NCI-H2107 (cell line): ENCODE results near the gene TRABD2A.
"Not testable (repeated sequence)": the region's sequence is repeated elsewhere in the genome, so short reads cannot be mapped to it uniquely, and the experiment has no call there.

ENCODE experiments used
- DNase-seq: peaks from one replicate; lab custom pipeline; 2025; lab: John Stamatoyannopoulos, UW

The TRABD2A gene

GRCh38 chr2:84880645-84881521 lies at the start of gene TRABD2A:
Gene TRABD2A, minus strand, starts transcription at chr2:84881084. Its CDS starts 45 bp downstream, at chr2:84881039.
- DNase-seq, result no peak

- DNase-seq, result no peak
Measured at GRCh38 chr2:84927275-84927627, 46.4 kb upstream of the TRABD2A start.

GRCh38 chr2:84925724-84926376 lies 45.0 kb upstream of the TRABD2A start:
- DNase-seq, result peak; percentile 87

- DNase-seq, result no peak
Measured at GRCh38 chr2:84925336-84925723, 44.4 kb upstream of the TRABD2A start.

- no peak for DNase-seq
Measured at GRCh38 chr2:84924173-84925106, 43.6 kb upstream of the TRABD2A start.

GRCh38 chr2:84923009-84923408 lies 42.1 kb upstream of the TRABD2A start:
- no peak for DNase-seq

GRCh38 chr2:84919885-84920580 lies 39.1 kb upstream of the TRABD2A start:
- no peak for DNase-seq

- DNase-seq, result no peak
Measured at GRCh38 chr2:84918430-84918829, 37.5 kb upstream of the TRABD2A start.

GRCh38 chr2:84917821-84918220 lies 36.9 kb upstream of the TRABD2A start:
- DNase-seq, result not testable (repeated sequence)

GRCh38 chr2:84915675-84916074 lies 34.8 kb upstream of the TRABD2A start:
- not testable (repeated sequence) for DNase-seq

GRCh38 chr2:84914334-84914733 lies 33.5 kb upstream of the TRABD2A start:
- no peak for DNase-seq

- no peak for DNase-seq
Measured at GRCh38 chr2:84912984-84913383, 32.1 kb upstream of the TRABD2A start.

GRCh38 chr2:84911135-84911678 lies 30.3 kb upstream of the TRABD2A start:
- no peak for DNase-seq

- DNase-seq, result no peak
Measured at GRCh38 chr2:84908948-84909713, 28.2 kb upstream of the TRABD2A start.

- DNase-seq, result no peak
Measured at GRCh38 chr2:84906900-84907714, 26.2 kb upstream of the TRABD2A start.

- DNase-seq, result no peak
Measured at GRCh38 chr2:84906108-84906899, 25.4 kb upstream of the TRABD2A start.

- peak; percentile 70 for DNase-seq
Measured at GRCh38 chr2:84905181-84906107, 24.6 kb upstream of the TRABD2A start, which contains the start of gene TMSB10. Gene TMSB10, plus strand, starts transcription at chr2:84905656.

- no peak for DNase-seq
Measured at GRCh38 chr2:84904717-84905174, 23.9 kb upstream of the TRABD2A start.
